Right lobe of liver (tissue), 4 donors: ENCODE measurements around the gene MYZAP.

Experiments used
- POLR2A ChIP-seq: fragments of 450-650 bp; IDR thresholded peaks from one replicate; pipeline ENCODE4 v1.6.1; 2017; ENCODE audit warnings: antibody characterized with exemption, mild to moderate bottlenecking
- TF ChIP-seq, protein P1 (sequence below), 4 donors: fragments of 200-600 bp in 3 of 4; fragments of 450-650 bp in 1 of 4; IDR thresholded peaks; one replicate each; pipeline versions ENCODE4 v1.5.1 to v1.8.0; 2016 to 2022; ENCODE audit warnings: antibody characterized with exemption in 4 of 4, mild to moderate bottlenecking in 2 of 4
- donor health status: DM: no; HTN: no; CAD: no.
- donor health status: DM: no; HTN: no; CAD: no.
- donor health status: DM: no; HTN: yes; CAD: no.

DNA sequence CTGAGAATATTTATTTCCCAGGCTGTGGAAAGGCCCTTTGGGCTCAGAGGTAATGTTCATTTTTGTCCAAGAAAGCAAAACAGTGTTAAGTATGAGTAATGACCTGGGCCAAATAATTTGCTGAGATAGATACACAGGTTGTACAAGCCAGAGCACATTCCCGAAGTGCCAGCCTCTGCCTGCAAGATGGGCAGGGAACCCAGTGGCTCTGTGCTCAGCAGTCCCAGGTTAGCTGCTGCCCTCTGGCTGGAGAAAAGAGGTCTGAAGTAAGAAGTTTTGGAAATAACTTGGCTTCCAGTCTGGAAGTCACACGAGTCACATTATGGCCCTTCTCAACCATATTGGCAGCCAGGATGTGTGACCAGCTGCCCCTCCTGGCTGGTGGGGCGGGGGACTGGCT, 20.2 kb downstream of the MYZAP start:
- no peak for TF ChIP-seq POLR2A
- TF ChIP-seq, protein P1, sequence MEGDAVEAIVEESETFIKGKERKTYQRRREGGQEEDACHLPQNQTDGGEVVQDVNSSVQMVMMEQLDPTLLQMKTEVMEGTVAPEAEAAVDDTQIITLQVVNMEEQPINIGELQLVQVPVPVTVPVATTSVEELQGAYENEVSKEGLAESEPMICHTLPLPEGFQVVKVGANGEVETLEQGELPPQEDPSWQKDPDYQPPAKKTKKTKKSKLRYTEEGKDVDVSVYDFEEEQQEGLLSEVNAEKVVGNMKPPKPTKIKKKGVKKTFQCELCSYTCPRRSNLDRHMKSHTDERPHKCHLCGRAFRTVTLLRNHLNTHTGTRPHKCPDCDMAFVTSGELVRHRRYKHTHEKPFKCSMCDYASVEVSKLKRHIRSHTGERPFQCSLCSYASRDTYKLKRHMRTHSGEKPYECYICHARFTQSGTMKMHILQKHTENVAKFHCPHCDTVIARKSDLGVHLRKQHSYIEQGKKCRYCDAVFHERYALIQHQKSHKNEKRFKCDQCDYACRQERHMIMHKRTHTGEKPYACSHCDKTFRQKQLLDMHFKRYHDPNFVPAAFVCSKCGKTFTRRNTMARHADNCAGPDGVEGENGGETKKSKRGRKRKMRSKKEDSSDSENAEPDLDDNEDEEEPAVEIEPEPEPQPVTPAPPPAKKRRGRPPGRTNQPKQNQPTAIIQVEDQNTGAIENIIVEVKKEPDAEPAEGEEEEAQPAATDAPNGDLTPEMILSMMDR (IDR thresholded peaks at IDR 0.05) = peak; percentile 23 to 44 (median 32)
